C4-2B (cell line): ENCODE measurements around the gene SLC44A5.

Experiments
- ZFX ChIP-seq: fragments of 450-650 bp; IDR thresholded peaks from 2 replicates; pipeline ENCODE4 v1.6.1; 2017
- TF ChIP-seq, protein P1 (sequence below): fragments of 450-650 bp; conservative IDR thresholded peaks from 2 replicates; pipeline ENCODE4 v1.5.1; 2017; ENCODE audit warnings: mild to moderate bottlenecking

DNA sequence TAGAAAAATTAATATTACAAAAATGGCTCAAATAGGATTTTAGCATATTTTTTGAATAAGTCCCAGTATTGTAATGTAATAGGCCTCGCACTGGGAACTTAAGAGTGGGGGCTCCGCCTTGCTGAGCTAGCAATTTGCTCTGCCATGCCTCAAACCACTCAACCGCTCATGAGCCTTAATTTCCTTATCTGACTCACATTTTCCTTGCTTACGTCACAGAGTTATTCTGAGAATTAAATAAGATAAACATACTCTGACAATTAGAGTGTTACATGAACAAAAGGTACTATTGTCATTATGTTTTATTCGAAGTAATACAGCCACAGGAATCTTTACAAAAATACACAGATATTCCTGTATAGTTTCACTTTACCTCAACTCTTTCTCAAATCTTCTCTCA is 108.1 kb downstream of the SLC44A5 start:
- TF ChIP-seq, protein P1, sequence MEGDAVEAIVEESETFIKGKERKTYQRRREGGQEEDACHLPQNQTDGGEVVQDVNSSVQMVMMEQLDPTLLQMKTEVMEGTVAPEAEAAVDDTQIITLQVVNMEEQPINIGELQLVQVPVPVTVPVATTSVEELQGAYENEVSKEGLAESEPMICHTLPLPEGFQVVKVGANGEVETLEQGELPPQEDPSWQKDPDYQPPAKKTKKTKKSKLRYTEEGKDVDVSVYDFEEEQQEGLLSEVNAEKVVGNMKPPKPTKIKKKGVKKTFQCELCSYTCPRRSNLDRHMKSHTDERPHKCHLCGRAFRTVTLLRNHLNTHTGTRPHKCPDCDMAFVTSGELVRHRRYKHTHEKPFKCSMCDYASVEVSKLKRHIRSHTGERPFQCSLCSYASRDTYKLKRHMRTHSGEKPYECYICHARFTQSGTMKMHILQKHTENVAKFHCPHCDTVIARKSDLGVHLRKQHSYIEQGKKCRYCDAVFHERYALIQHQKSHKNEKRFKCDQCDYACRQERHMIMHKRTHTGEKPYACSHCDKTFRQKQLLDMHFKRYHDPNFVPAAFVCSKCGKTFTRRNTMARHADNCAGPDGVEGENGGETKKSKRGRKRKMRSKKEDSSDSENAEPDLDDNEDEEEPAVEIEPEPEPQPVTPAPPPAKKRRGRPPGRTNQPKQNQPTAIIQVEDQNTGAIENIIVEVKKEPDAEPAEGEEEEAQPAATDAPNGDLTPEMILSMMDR, result no peak
- no peak for TF ChIP-seq ZFX
